ENCODE results near the gene CXCL16. TPM values are rescaled to one million over a fixed set of nuclear protein-coding genes. Genes with fewer than 3 reads are reported as not detected.

The CXCL16 gene
- total and polyA plus RNA-seq, 2 of the 13 experiments (the other 11 are each of a cell fraction or from before 2014, with no cell fraction given) = 9.4 to 101 TPM

DNA sequence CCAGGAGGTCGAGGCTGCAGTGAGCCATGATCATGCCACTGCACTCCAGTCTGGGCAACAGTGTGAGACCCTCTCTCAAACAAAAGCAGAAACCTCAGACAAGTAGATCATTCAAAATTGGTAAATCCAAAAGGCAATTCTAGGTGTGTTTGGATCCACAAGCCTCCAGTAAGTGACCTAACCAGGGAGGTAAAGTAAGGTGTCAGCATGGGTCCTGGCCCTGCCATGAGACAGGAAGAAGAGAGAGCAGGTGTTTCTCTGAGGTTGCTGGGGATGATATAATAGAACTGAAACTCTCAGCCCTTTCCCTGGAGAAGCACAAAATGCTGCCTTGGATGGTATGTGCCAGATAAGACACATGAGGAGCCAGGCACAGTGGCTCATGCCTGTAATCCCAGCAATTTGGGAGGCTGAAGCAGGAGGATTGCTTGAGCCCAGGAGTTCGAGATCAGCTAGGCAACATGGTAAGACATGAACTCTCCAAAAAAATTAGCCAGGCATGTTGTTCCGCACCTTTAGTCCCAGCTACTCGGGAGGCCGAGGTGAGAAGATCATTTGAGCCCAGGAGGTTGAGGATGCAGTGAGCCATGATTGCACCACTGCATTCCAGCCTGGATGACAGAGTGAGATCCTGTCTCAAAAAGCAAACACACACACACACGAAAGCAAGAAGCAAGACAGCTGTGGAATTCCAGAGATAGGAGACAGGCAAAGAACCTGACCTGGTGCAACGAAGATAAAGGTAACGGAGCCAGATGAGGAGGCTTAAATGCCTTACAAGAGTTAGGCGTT lies 38.4 kb upstream of the CXCL16 start (continued):
- TF ChIP-seq, protein P1, sequence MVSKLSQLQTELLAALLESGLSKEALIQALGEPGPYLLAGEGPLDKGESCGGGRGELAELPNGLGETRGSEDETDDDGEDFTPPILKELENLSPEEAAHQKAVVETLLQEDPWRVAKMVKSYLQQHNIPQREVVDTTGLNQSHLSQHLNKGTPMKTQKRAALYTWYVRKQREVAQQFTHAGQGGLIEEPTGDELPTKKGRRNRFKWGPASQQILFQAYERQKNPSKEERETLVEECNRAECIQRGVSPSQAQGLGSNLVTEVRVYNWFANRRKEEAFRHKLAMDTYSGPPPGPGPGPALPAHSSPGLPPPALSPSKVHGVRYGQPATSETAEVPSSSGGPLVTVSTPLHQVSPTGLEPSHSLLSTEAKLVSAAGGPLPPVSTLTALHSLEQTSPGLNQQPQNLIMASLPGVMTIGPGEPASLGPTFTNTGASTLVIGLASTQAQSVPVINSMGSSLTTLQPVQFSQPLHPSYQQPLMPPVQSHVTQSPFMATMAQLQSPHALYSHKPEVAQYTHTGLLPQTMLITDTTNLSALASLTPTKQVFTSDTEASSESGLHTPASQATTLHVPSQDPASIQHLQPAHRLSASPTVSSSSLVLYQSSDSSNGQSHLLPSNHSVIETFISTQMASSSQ (IDR thresholded peaks at IDR 0.05; ENCODE audit: low read depth) = 0 out of 2 replicates have a peak, but pooled peaks have one; percentile 44
- TF ChIP-seq, protein P1 (CRISPR knock-in tag; IDR thresholded peaks at IDR 0.05; ENCODE audit: borderline replicate concordance) = peak; percentile 62; the same call in 1 of the 2 replicates
- peak; percentile 36; the same call in 1 of the 2 replicates for TF ChIP-seq NFYC (CRISPR knock-in tag; IDR thresholded peaks at IDR 0.05)
- TF ChIP-seq HOXA9 (CRISPR knock-in tag; IDR thresholded peaks at IDR 0.05; ENCODE audit: borderline replicate concordance) = no peak
- no peak for TF ChIP-seq TRIM24 (CRISPR knock-in tag; IDR thresholded peaks at IDR 0.05)
- TF ChIP-seq ZNF547 (CRISPR knock-in tag; IDR thresholded peaks at IDR 0.05) = 0 out of 2 replicates have a peak, but pooled peaks have one; percentile 34
- no peak for TF ChIP-seq ASH2L (IDR thresholded peaks at IDR 0.05; ENCODE audit: insufficient read length, low read depth, low read length)
- peak; percentile 93 for TF ChIP-seq SAP130 (CRISPR knock-in tag; IDR thresholded peaks at IDR 0.05; ENCODE audit: low read depth)
- no peak for TF ChIP-seq NPAS2 (CRISPR knock-in tag; IDR thresholded peaks at IDR 0.05; ENCODE audit: borderline replicate concordance)
- no peak for TF ChIP-seq SP1 (IDR thresholded peaks at IDR 0.05)
- peak; percentile 43; the same call in 1 of the 2 replicates for TF ChIP-seq SP1 (CRISPR knock-in tag; IDR thresholded peaks at IDR 0.05)
- no peak for TF ChIP-seq ZSCAN31 (CRISPR knock-in tag; IDR thresholded peaks at IDR 0.05; ENCODE audit: low read depth)
- TF ChIP-seq ZBTB25 (CRISPR knock-in tag; IDR thresholded peaks at IDR 0.05) = peak; percentile 76; the same call in 1 of the 2 replicates
- TF ChIP-seq SP5 (CRISPR knock-in tag; IDR thresholded peaks at IDR 0.05; ENCODE audit: borderline replicate concordance, low read depth) = 0 out of 2 replicates have a peak, but pooled peaks have one; percentile 33
- no peak for TF ChIP-seq NR2F2 (IDR thresholded peaks at IDR 0.05; ENCODE audit: borderline replicate concordance, low read depth)
- TF ChIP-seq AKNA (CRISPR knock-in tag; IDR thresholded peaks at IDR 0.05; ENCODE audit: borderline replicate concordance) = no peak
- peak; percentile 82 for TF ChIP-seq FOXO1 (CRISPR knock-in tag; IDR thresholded peaks at IDR 0.05)
- peak; percentile 17; the same call in 1 of the 2 replicates for TF ChIP-seq CREM (IDR thresholded peaks at IDR 0.05)
- TF ChIP-seq CREM (CRISPR knock-in tag; IDR thresholded peaks at IDR 0.05) = no peak
- TF ChIP-seq TAF15 (IDR thresholded peaks at IDR 0.05; ENCODE audit: low read depth, low read length, poor library complexity, severe bottlenecking) = no peak

Measured in HepG2 (cell line).